Liver (tissue), 3 donors: ENCODE results near the gene SLC38A10.

Source experiments
- EGR1 ChIP-seq, 2 donors: IDR thresholded peaks; 2 replicates each; pipeline ENCODE4 v1.6.1; 2016 to 2018; ENCODE audit warnings: antibody characterized with exemption in 2 of 2, low read depth in 2 of 2
- FOXA1 ChIP-seq: IDR thresholded peaks from 2 replicates; pipeline ENCODE4 v1.6.1; 2016; ENCODE audit warnings: antibody characterized with exemption
- HNF4A ChIP-seq, 2 donors: conservative IDR thresholded peaks; 2 replicates each; pipeline ENCODE4 v1.6.1; 2016; ENCODE audit warnings: antibody characterized with exemption in 2 of 2, mild to moderate bottlenecking in 2 of 2
- HNF4G ChIP-seq: IDR thresholded peaks from 2 replicates; pipeline ENCODE4 v1.6.1; 2016; ENCODE audit warnings: antibody characterized with exemption
- RAD21 ChIP-seq, 2 donors: IDR thresholded peaks; 2 replicates each; pipeline ENCODE4 v1.6.1; 2016; ENCODE audit warnings: antibody characterized with exemption in 2 of 2, mild to moderate bottlenecking in 2 of 2
- TAF1 ChIP-seq: conservative IDR thresholded peaks from 2 replicates; pipeline ENCODE4 v1.6.1; 2016; ENCODE audit warnings: antibody characterized with exemption, mild to moderate bottlenecking
- YY1 ChIP-seq: IDR thresholded peaks from 2 replicates; pipeline ENCODE4 v1.6.1; 2016; ENCODE audit warnings: antibody characterized with exemption, mild to moderate bottlenecking
- TF ChIP-seq, protein P1 (sequence below): fragments of 150-350 bp; IDR thresholded peaks from 2 replicates; pipeline ENCODE4 v1.5.1; 2017; ENCODE audit warnings: improper control_type of control experiment, low read depth, low read length; ENCODE audit not compliant: missing input control
- TF ChIP-seq, protein P2 (sequence below): IDR thresholded peaks from 2 replicates; pipeline ENCODE4 v1.6.1; 2016; ENCODE audit warnings: antibody characterized with exemption
- donor health status: healthy.
- donor health status: healthy.

DNA sequence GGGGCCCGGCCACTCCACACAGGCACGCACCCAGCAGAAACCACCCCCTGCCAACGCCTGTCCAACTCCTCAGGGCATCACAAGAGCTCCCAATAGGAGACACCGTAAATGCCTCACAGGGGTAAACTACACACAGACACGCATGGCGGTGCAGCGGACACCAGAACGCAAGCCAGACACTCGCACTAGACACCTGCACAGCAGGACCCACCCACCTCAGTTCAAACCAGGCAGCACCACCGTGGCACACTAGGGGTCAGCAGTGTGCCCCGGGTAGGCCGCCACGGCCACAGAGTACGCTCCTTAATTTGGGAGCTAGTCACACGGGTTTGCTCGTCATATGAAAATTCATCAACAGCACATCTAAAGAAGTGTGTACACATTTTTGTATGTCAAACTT lies 3.4 kb downstream of the SLC38A10 start:
- TF ChIP-seq RAD21 (IDR thresholded peaks at IDR 0.05) = peak; percentile 89 to 93
- TF ChIP-seq, protein P1, sequence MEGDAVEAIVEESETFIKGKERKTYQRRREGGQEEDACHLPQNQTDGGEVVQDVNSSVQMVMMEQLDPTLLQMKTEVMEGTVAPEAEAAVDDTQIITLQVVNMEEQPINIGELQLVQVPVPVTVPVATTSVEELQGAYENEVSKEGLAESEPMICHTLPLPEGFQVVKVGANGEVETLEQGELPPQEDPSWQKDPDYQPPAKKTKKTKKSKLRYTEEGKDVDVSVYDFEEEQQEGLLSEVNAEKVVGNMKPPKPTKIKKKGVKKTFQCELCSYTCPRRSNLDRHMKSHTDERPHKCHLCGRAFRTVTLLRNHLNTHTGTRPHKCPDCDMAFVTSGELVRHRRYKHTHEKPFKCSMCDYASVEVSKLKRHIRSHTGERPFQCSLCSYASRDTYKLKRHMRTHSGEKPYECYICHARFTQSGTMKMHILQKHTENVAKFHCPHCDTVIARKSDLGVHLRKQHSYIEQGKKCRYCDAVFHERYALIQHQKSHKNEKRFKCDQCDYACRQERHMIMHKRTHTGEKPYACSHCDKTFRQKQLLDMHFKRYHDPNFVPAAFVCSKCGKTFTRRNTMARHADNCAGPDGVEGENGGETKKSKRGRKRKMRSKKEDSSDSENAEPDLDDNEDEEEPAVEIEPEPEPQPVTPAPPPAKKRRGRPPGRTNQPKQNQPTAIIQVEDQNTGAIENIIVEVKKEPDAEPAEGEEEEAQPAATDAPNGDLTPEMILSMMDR = peak; percentile 79
- no peak for TF ChIP-seq HNF4G
- TF ChIP-seq TAF1 = no peak
- no peak for TF ChIP-seq YY1
- TF ChIP-seq EGR1 (IDR thresholded peaks at IDR 0.05; ENCODE audit: low read depth in 2 of 2) = no peak
- TF ChIP-seq, protein P2, sequence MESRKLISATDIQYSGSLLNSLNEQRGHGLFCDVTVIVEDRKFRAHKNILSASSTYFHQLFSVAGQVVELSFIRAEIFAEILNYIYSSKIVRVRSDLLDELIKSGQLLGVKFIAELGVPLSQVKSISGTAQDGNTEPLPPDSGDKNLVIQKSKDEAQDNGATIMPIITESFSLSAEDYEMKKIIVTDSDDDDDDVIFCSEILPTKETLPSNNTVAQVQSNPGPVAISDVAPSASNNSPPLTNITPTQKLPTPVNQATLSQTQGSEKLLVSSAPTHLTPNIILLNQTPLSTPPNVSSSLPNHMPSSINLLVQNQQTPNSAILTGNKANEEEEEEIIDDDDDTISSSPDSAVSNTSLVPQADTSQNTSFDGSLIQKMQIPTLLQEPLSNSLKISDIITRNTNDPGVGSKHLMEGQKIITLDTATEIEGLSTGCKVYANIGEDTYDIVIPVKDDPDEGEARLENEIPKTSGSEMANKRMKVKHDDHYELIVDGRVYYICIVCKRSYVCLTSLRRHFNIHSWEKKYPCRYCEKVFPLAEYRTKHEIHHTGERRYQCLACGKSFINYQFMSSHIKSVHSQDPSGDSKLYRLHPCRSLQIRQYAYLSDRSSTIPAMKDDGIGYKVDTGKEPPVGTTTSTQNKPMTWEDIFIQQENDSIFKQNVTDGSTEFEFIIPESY = no peak
- TF ChIP-seq HNF4A (conservative IDR thresholded peaks at IDR 0.05) = peak; percentile 11 to 61
- TF ChIP-seq FOXA1 = no peak
